Activated CD8-positive, alpha-beta T cell treated with anti-CD3 and anti-CD28 coated beads for 36 hours (primary cell): ENCODE data around the gene ZNF830. TPM values are rescaled to one million over a fixed set of nuclear protein-coding genes. Genes with fewer than 3 reads are reported as not detected.

Source experiments
- ATAC-seq: fragments of 200-7000 bp; cut with Tn5 transposase; one replicate; pipeline ENCODE4 v1.10.0; 2021; ENCODE audit warnings: mild to moderate bottlenecking, moderate library complexity
- CTCF ChIA-PET: fragments of 350-600 bp; sonication (Branson Sonifier 250); formaldehyde crosslinking; loops from one replicate; lab custom pipeline; 2021; ENCODE audit warnings: antibody characterized with exemption; lab: Charles Lee
- POLR2A ChIA-PET: fragments of 350-600 bp; sonication (Branson Sonifier 250); formaldehyde crosslinking; loops from one replicate; lab custom pipeline; 2021; ENCODE audit warnings: antibody characterized with exemption; lab: Charles Lee
- DNase-seq: peaks from one replicate; pipeline ENCODE4 v3.0.0-alpha.2; 2020
- H3K27ac Mint-ChIP-seq: one replicate; pipeline ENCODE4 v1.8.0; 2021; ENCODE audit warnings: mild to moderate bottlenecking, mixed read lengths
- H3K27me3 Mint-ChIP-seq: one replicate; pipeline ENCODE4 v1.8.0; 2021; ENCODE audit warnings: mixed read lengths
- H3K36me3 Mint-ChIP-seq: one replicate; pipeline ENCODE4 v1.8.0; 2021; ENCODE audit warnings: low read depth, mixed read lengths
- H3K4me1 Mint-ChIP-seq: one replicate; pipeline ENCODE4 v1.8.0; 2021; ENCODE audit warnings: low read depth, mixed read lengths
- H3K4me3 Mint-ChIP-seq: one replicate; pipeline ENCODE4 v1.8.0; 2021; ENCODE audit warnings: mild to moderate bottlenecking, moderate library complexity, mixed read lengths
- H3K9me3 Mint-ChIP-seq: one replicate; pipeline ENCODE4 v1.8.0; 2021; ENCODE audit warnings: mixed read lengths
- CTCF ChIP-seq: fragments of 200-600 bp; IDR thresholded peaks from one replicate; pipeline ENCODE4 v1.8.0; 2022; ENCODE audit warnings: antibody characterized with exemption, mild to moderate bottlenecking
- intact Hi-C: fragments of 100-400 bp; cut with micrococcal nuclease; formaldehyde crosslinking; loops from one replicate; pipeline ENCODE4 v1.10.0; 2022
- total RNA-seq, 2 experiments: library from RNA; stranded (reverse); gene quantifications; one replicate each; pipeline ENCODE4 v1.2.3, GENCODE V29; 2021

The ZNF830 gene
- total RNA-seq, 2 experiments from 2014 or later: 18.8 to 22.5 TPM

- Mint-ChIP-seq H3K27me3 (no peaks in the 10 kb centered on the region), H3K4me3 (peak overlapping the region; percentile 94), H3K9me3 (no peaks in the 10 kb centered on the region), H3K27ac (peak overlapping the region; percentile 89), H3K4me1 (peaks cover 45% of the 10 kb centered on the region), H3K36me3 (peaks cover 24% of the 10 kb centered on the region)
- TF ChIP-seq CTCF: peak; percentile 47
- peak; percentile 84 for DNase-seq
- ChIA-PET POLR2A (interaction anchor here (0.7 to 6.3 kb wide), 19 partner anchors 8 to 598 kb away, joined by 3 to 51 read pairs (median 4); partner anchors contain the start of genes CCT6B, PEX12, RAD51D and RFFL), CTCF (interaction anchor here (0.6 to 3.9 kb wide), 14 partner anchors 9 to 759 kb away, joined by 3 to 28 read pairs (median 3); partner anchors contain the start of gene RAD51D)
- peak; percentile 87 for ATAC-seq
- intact Hi-C loops: loop anchor here (1.0 to 5.0 kb wide), 3 partner anchors 20 to 106 kb away; partner anchors contain the start of genes CCT6B, RFFL and ZNF830
Observed at GRCh38 chr17:34980681-34981537, 19.6 kb downstream of the ZNF830 start.

GRCh38 chr17:34981538-34982241 lies 20.4 kb downstream of the ZNF830 start:
- Mint-ChIP-seq H3K9me3 (no peaks in the 10 kb centered on the region), H3K27ac (peak overlapping the region; percentile 89), H3K4me3 (peak overlapping the region; percentile 84), H3K27me3 (no peaks in the 10 kb centered on the region), H3K4me1 (peaks cover 45% of the 10 kb centered on the region), H3K36me3 (peaks cover 32% of the 10 kb centered on the region)
- POLR2A ChIA-PET: interaction anchor here (0.7 to 6.3 kb wide), 17 partner anchors 9 to 597 kb away, joined by 3 to 51 read pairs (median 6); partner anchors contain the start of genes CCT6B, PEX12, RAD51D and RFFL
- CTCF ChIA-PET: interaction anchor here (0.6 to 3.9 kb wide), 13 partner anchors 8 to 758 kb away, joined by 3 to 28 read pairs (median 4); partner anchors contain the start of gene RAD51D
- no peak for ATAC-seq
- peak; percentile 11 for TF ChIP-seq CTCF
- intact Hi-C loops: loop anchor here (1.0 to 5.0 kb wide), 3 partner anchors 20 to 106 kb away; partner anchors contain the start of genes CCT6B, RFFL and ZNF830
- DNase-seq: no peak

DNA sequence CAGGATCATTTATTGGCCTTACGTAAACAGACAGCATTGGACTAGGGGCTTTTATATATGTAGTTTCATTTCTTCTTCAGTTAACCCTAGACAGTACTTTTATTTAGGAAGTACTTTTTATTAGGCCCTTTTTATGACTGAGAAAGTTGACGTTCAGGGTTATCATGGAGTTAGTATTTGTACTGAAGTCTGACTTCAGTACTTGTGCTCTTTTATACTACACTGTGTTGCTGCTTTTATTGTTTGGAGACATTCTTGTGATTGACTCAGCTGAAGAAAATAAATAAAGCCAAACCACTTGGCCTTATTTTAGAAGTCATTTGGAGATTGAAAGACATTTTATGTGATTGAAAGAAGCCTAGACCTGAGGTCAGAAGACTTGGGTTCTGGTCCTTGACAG lies 25.9 kb downstream of the ZNF830 start:
- intact Hi-C loops: no loop called here
- H3K9me3 Mint-ChIP-seq: no peaks in the 10 kb centered on the region
- no peak for TF ChIP-seq CTCF
- ATAC-seq: no peak
- no peak overlapping the region for H3K27ac Mint-ChIP-seq
- H3K4me1 Mint-ChIP-seq: peaks cover 33% of the 10 kb centered on the region
- DNase-seq: no peak
- no peak overlapping the region for H3K4me3 Mint-ChIP-seq
- CTCF ChIA-PET: interaction anchor here (1.4 to 2.6 kb wide), 2 partner anchors 10 to 107 kb away, joined by 3 to 7 read pairs; no protein-coding TSS in a partner anchor
- no peaks in the 10 kb centered on the region for H3K27me3 Mint-ChIP-seq
- peaks cover 56% of the 10 kb centered on the region for H3K36me3 Mint-ChIP-seq
- POLR2A ChIA-PET: no interaction called here

DNA sequence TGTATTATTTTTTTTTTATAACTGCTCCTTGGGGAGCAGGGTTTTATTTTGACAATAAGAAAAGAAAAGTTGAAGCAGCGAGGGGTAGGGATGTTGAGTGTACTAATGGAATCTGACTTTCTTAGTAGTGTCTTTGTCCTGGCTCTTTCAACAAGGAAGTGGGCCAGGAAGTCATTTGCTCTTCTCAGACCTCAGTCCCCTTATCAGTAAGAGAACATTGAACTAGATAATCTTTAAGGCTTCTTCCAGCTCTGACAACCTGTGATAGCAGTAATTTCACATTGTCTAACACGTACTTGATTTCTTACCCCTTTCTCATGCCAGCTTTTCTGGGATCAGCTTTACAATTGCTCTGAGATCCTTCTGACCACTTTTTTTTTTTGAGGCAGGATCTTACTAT lies 27.3 kb downstream of the ZNF830 start:
- CTCF ChIA-PET: interaction anchor here (1.0 kb wide), 1 partner anchor 101 kb away, joined by 3 read pairs; no protein-coding TSS in a partner anchor
- intact Hi-C loops: no loop called here

More for the DNA sequence above, 27.3 kb downstream of the ZNF830 start:
- Mint-ChIP-seq H3K4me1 (peaks cover 22% of the 10 kb centered on the region), H3K27ac (no peak overlapping the region), H3K9me3 (no peaks in the 10 kb centered on the region), H3K27me3 (no peaks in the 10 kb centered on the region), H3K4me3 (no peak overlapping the region), H3K36me3 (peaks cover 55% of the 10 kb centered on the region)
- TF ChIP-seq CTCF: no peak
- no peak for ATAC-seq
- POLR2A ChIA-PET: interaction anchor here (0.7 to 1.5 kb wide), 5 partner anchors 8 to 546 kb away, joined by 3 to 5 read pairs (median 3); partner anchors contain the start of gene LIG3
- no peak for DNase-seq
